Activated T-cell treated with anti-CD3 and anti-CD28 coated beads, Interleukin-2, amount 50 U/mL, for 72 hours (primary cell): ENCODE data around the gene ADGRV1. TPM values are rescaled to one million over a fixed set of nuclear protein-coding genes. Genes with fewer than 3 reads are reported as not detected.
"Not testable (repeated sequence)": the region's sequence is repeated elsewhere in the genome, so short reads cannot be mapped to it uniquely, and the experiment has no call there.

ENCODE experiments used
- ATAC-seq, 2 donors: fragments of 150-1000 bp; cut with Tn5 transposase; replicated peaks in 1 of 2; 2 replicates each; pipeline ENCODE4 v1.10.0; 2021; ENCODE audit warnings: moderate library complexity in 2 of 2, mild to moderate bottlenecking in 1 of 2
- DNase-seq, 2 donors: peaks; one replicate each; pipeline ENCODE4 v3.0.0; 2021 to 2022; ENCODE audit warnings: mixed read lengths in 1 of 2
- H3K27ac Mint-ChIP-seq: one replicate; pipeline ENCODE4 v1.8.0; 2022; ENCODE audit warnings: mild to moderate bottlenecking, moderate library complexity, mixed read lengths
- H3K27me3 Mint-ChIP-seq: one replicate; pipeline ENCODE4 v1.8.0; 2022; ENCODE audit warnings: low read depth, mixed read lengths
- H3K36me3 Mint-ChIP-seq, 2 donors: one replicate each; pipeline ENCODE4 v1.8.0; 2022; ENCODE audit warnings: mixed read lengths in 2 of 2, mild to moderate bottlenecking in 1 of 2; ENCODE audit not compliant: insufficient read depth in 2 of 2
- H3K4me1 Mint-ChIP-seq: one replicate; pipeline ENCODE4 v1.8.0; 2022; ENCODE audit warnings: low read depth, mixed read lengths
- H3K4me3 Mint-ChIP-seq, 2 donors: one replicate each; pipeline ENCODE4 v1.8.0; 2022; ENCODE audit warnings: mild to moderate bottlenecking in 2 of 2, mixed read lengths in 2 of 2, moderate library complexity in 2 of 2
- H3K9me3 Mint-ChIP-seq, 2 donors: one replicate each; pipeline ENCODE4 v1.8.0; 2022; ENCODE audit warnings: mixed read lengths in 2 of 2
- total RNA-seq, 2 donors: library from RNA; stranded (reverse); gene quantifications; one replicate each; pipeline ENCODE4 v1.2.3, GENCODE V29; 2022

ADGRV1 gene
- total RNA-seq, 2 donors from 2014 or later: 0.12 to 0.21 TPM

GRCh38 chr5:90585337-90585986 is 26.9 kb downstream of the ADGRV1 start:
- peaks cover 0 to 5% of the 10 kb centered on the region in 2 donors for H3K36me3 Mint-ChIP-seq
- peaks cover 14% of the 10 kb centered on the region for H3K27me3 Mint-ChIP-seq
- H3K4me1 Mint-ChIP-seq: no peaks in the 10 kb centered on the region
- no peak for ATAC-seq
- DNase-seq: no peak
- H3K4me3 Mint-ChIP-seq: no peak overlapping the region
- H3K27ac Mint-ChIP-seq: no peak overlapping the region
- peaks cover 0 to 4% of the 10 kb centered on the region in 2 donors for H3K9me3 Mint-ChIP-seq

GRCh38 chr5:90586469-90586868 is 27.9 kb downstream of the ADGRV1 start:
- peaks cover 14% of the 10 kb centered on the region for H3K27me3 Mint-ChIP-seq
- DNase-seq (no peak), ATAC-seq (no peak)
- no peaks in the 10 kb centered on the region for H3K36me3 Mint-ChIP-seq
- H3K4me3 Mint-ChIP-seq: no peak overlapping the region
- no peaks in the 10 kb centered on the region for H3K9me3 Mint-ChIP-seq
- no peaks in the 10 kb centered on the region for H3K4me1 Mint-ChIP-seq
- H3K27ac Mint-ChIP-seq: no peak overlapping the region

- H3K4me1 Mint-ChIP-seq: no peaks in the 10 kb centered on the region
- no peaks in the 10 kb centered on the region for H3K9me3 Mint-ChIP-seq
- no peak for DNase-seq
- H3K27ac Mint-ChIP-seq: no peak overlapping the region
- H3K36me3 Mint-ChIP-seq: no peaks in the 10 kb centered on the region
- no peak overlapping the region for H3K4me3 Mint-ChIP-seq
- H3K27me3 Mint-ChIP-seq: peaks cover 14% of the 10 kb centered on the region
- ATAC-seq: no peak
These were observed 31.6 kb downstream of the ADGRV1 start for GRCh38 chr5:90590170-90590569.

- not testable (repeated sequence) for H3K4me3 Mint-ChIP-seq, H3K36me3 Mint-ChIP-seq, H3K27ac Mint-ChIP-seq, H3K9me3 Mint-ChIP-seq, DNase-seq, H3K4me1 Mint-ChIP-seq, ATAC-seq
- H3K27me3 Mint-ChIP-seq: peaks cover 14% of the 10 kb centered on the region
These were observed 34.5 kb downstream of the ADGRV1 start for GRCh38 chr5:90593083-90593482.

- not testable (repeated sequence) for H3K36me3 Mint-ChIP-seq, H3K9me3 Mint-ChIP-seq
These were observed 37.2 kb downstream of the ADGRV1 start for GRCh38 chr5:90595766-90596165.

GRCh38 chr5:90598293-90598692 is 39.7 kb downstream of the ADGRV1 start:
- Mint-ChIP-seq H3K9me3 (no peaks in the 10 kb centered on the region), H3K27ac (no peak overlapping the region), H3K4me1 (no peaks in the 10 kb centered on the region), H3K4me3 (no peak overlapping the region), H3K27me3 (peaks cover 4% of the 10 kb centered on the region), H3K36me3 (no peaks in the 10 kb centered on the region)
- no peak for ATAC-seq
- no peak for DNase-seq

More at GRCh38 chr5:90595766-90596165, 37.2 kb downstream of the ADGRV1 start:
- DNase-seq, ATAC-seq, H3K4me1 Mint-ChIP-seq, H3K4me3 Mint-ChIP-seq, H3K27ac Mint-ChIP-seq, H3K27me3 Mint-ChIP-seq: not testable (repeated sequence)

- not testable (repeated sequence) for DNase-seq, H3K4me1 Mint-ChIP-seq, H3K36me3 Mint-ChIP-seq, H3K9me3 Mint-ChIP-seq, H3K27ac Mint-ChIP-seq, ATAC-seq, H3K4me3 Mint-ChIP-seq
- peaks cover 12% of the 10 kb centered on the region for H3K27me3 Mint-ChIP-seq
These were observed 41.7 kb downstream of the ADGRV1 start for GRCh38 chr5:90600307-90600706.

- Mint-ChIP-seq H3K9me3 (no peaks in the 10 kb centered on the region), H3K4me3 (no peak overlapping the region), H3K27ac (no peak overlapping the region), H3K27me3 (peaks cover 12% of the 10 kb centered on the region), H3K36me3 (no peaks in the 10 kb centered on the region), H3K4me1 (no peaks in the 10 kb centered on the region)
- DNase-seq (no peak), ATAC-seq (no peak)
These were observed 42.9 kb downstream of the ADGRV1 start for GRCh38 chr5:90601468-90601867.

- DNase-seq (no peak), ATAC-seq (no peak)
- no peak overlapping the region for H3K4me3 Mint-ChIP-seq
- no peaks in the 10 kb centered on the region for H3K9me3 Mint-ChIP-seq
- H3K27me3 Mint-ChIP-seq: peaks cover 12% of the 10 kb centered on the region
- no peak overlapping the region for H3K27ac Mint-ChIP-seq
- H3K4me1 Mint-ChIP-seq: no peaks in the 10 kb centered on the region
- H3K36me3 Mint-ChIP-seq: no peaks in the 10 kb centered on the region
These were observed 44.1 kb downstream of the ADGRV1 start for GRCh38 chr5:90602681-90603080.

GRCh38 chr5:90606539-90606938 is 47.9 kb downstream of the ADGRV1 start:
- DNase-seq: no peak
- no peak overlapping the region for H3K27ac Mint-ChIP-seq
- peaks cover 31% of the 10 kb centered on the region for H3K27me3 Mint-ChIP-seq
- H3K9me3 Mint-ChIP-seq: no peaks in the 10 kb centered on the region
- no peaks in the 10 kb centered on the region for H3K4me1 Mint-ChIP-seq
- H3K36me3 Mint-ChIP-seq: no peaks in the 10 kb centered on the region
- ATAC-seq: no peak
- H3K4me3 Mint-ChIP-seq: no peak overlapping the region

- Mint-ChIP-seq H3K27me3 (peaks cover 17% of the 10 kb centered on the region), H3K27ac (no peak overlapping the region), H3K4me3 (no peak overlapping the region), H3K36me3 (no peaks in the 10 kb centered on the region), H3K9me3 (no peaks in the 10 kb centered on the region), H3K4me1 (no peaks in the 10 kb centered on the region)
- ATAC-seq (no peak), DNase-seq (no peak)
These were observed 54.3 kb downstream of the ADGRV1 start for GRCh38 chr5:90612919-90613318.

GRCh38 chr5:90613459-90613858 is 54.9 kb downstream of the ADGRV1 start:
- Mint-ChIP-seq H3K36me3 (no peaks in the 10 kb centered on the region), H3K27me3 (peaks cover 11% of the 10 kb centered on the region), H3K9me3 (no peaks in the 10 kb centered on the region), H3K4me3 (no peak overlapping the region), H3K4me1 (no peaks in the 10 kb centered on the region), H3K27ac (no peak overlapping the region)
- ATAC-seq (no peak), DNase-seq (no peak)

GRCh38 chr5:90613918-90614504 is 55.4 kb downstream of the ADGRV1 start:
- H3K4me3 Mint-ChIP-seq: no peak overlapping the region
- H3K9me3 Mint-ChIP-seq: no peaks in the 10 kb centered on the region
- H3K27me3 Mint-ChIP-seq: peaks cover 7% of the 10 kb centered on the region
- H3K36me3 Mint-ChIP-seq: no peaks in the 10 kb centered on the region
- H3K27ac Mint-ChIP-seq: no peak overlapping the region
- H3K4me1 Mint-ChIP-seq: no peaks in the 10 kb centered on the region
- DNase-seq (no peak), ATAC-seq (no peak)

- Mint-ChIP-seq H3K9me3 (no peaks in the 10 kb centered on the region), H3K27ac (no peak overlapping the region), H3K4me1 (no peaks in the 10 kb centered on the region), H3K4me3 (no peak overlapping the region), H3K36me3 (no peaks in the 10 kb centered on the region), H3K27me3 (peaks cover 7% of the 10 kb centered on the region)
- DNase-seq: no peak
- no peak for ATAC-seq
These were observed 56.8 kb downstream of the ADGRV1 start for GRCh38 chr5:90615355-90615754.
